Measurements from ENCODE around the gene DGKI. TPM values are rescaled to one million over a fixed set of nuclear protein-coding genes. Genes with fewer than 3 reads are reported as not detected.

DGKI gene
- total and polyA plus RNA-seq, 3 donors from 2014 or later = 3.2 to 6.6 (median 4.3) TPM

- intact Hi-C loops (cut with DNase I; ENCODE audit: low total_unique reads) = no loop called here
- no peaks in the 10 kb centered on the region for H3K36me3 ChIP-seq (ENCODE audit: low read depth, missing control alignments)
- no peak overlapping the region for H3K4me3 ChIP-seq
- WGBS, 2 donors = 69 to 86% methylated on average over 20 of the region's 20 CpGs
- H3K27me3 ChIP-seq = no peaks in the 10 kb centered on the region
- TF ChIP-seq CTCF (IDR thresholded peaks at IDR 0.05) (no peak), POLR2A (IDR thresholded peaks at IDR 0.05) (no peak)
- peak overlapping the region in 1 of 2 donors; percentile 62 for H3K27ac ChIP-seq
- no peaks in the 10 kb centered on the region for H3K9me3 ChIP-seq
- no peak for DNase-seq
- H3K4me1 ChIP-seq = peaks cover 15% of the 10 kb centered on the region
Measured at GRCh38 chr7:137879357-137880158, 32.8 kb upstream of the DGKI start.

GRCh38 chr7:137878333-137878961, 31.7 kb upstream of the DGKI start:
- H3K27ac ChIP-seq = peak overlapping the region in 1 of 2 donors; percentile 62
- H3K4me3 ChIP-seq = no peak overlapping the region
- no peaks in the 10 kb centered on the region for H3K36me3 ChIP-seq (ENCODE audit: low read depth, missing control alignments)
- H3K27me3 ChIP-seq = no peaks in the 10 kb centered on the region
- WGBS, 2 donors = 28 to 64% methylated on average over 7 to 8 of the region's 8 CpGs
- intact Hi-C loops (cut with DNase I; ENCODE audit: low total_unique reads) = no loop called here
- H3K4me1 ChIP-seq = peaks cover 15% of the 10 kb centered on the region
- peak; percentile 84 for DNase-seq
- TF ChIP-seq POLR2A (IDR thresholded peaks at IDR 0.05) (no peak), CTCF (IDR thresholded peaks at IDR 0.05) (no peak)
- H3K9me3 ChIP-seq = no peaks in the 10 kb centered on the region

- Histone ChIP-seq H3K4me1 (peaks cover 15% of the 10 kb centered on the region), H3K36me3 (ENCODE audit: low read depth, missing control alignments) (no peaks in the 10 kb centered on the region), H3K27ac (peak overlapping the region; percentile 24 to 28), H3K27me3 (no peaks in the 10 kb centered on the region), H3K4me3 (no peak overlapping the region), H3K9me3 (no peaks in the 10 kb centered on the region)
- 63 to 69% methylated on average over 5 of the region's 5 CpGs for WGBS, 2 donors
- no peak for DNase-seq
- TF ChIP-seq POLR2A (IDR thresholded peaks at IDR 0.05) (no peak), CTCF (IDR thresholded peaks at IDR 0.05) (no peak)
- intact Hi-C loops (cut with DNase I; ENCODE audit: low total_unique reads) = no loop called here
Measured at GRCh38 chr7:137877027-137877675, 30.4 kb upstream of the DGKI start.

GRCh38 chr7:137875746-137876145, 29.0 kb upstream of the DGKI start:
- no peak overlapping the region for H3K4me3 ChIP-seq
- no peak for DNase-seq
- peak overlapping the region in 1 of 2 donors; percentile 41 for H3K27ac ChIP-seq
- intact Hi-C loops (cut with DNase I; ENCODE audit: low total_unique reads) = no loop called here
- TF ChIP-seq POLR2A (IDR thresholded peaks at IDR 0.05) (no peak), CTCF (IDR thresholded peaks at IDR 0.05) (no peak)
- H3K9me3 ChIP-seq = no peaks in the 10 kb centered on the region
- peaks cover 15% of the 10 kb centered on the region for H3K4me1 ChIP-seq
- 86 to 88% methylated on average over 4 of the region's 4 CpGs for WGBS, 2 donors
- H3K36me3 ChIP-seq (ENCODE audit: low read depth, missing control alignments) = no peaks in the 10 kb centered on the region
- H3K27me3 ChIP-seq = no peaks in the 10 kb centered on the region
